Frontal cortex (tissue), 4 donors: ENCODE results near the gene RNGTT. TPM values are rescaled to one million over a fixed set of nuclear protein-coding genes. Genes with fewer than 3 reads are reported as not detected.

Experiments
- DNase-seq, 2 donors: peaks; one replicate each; pipeline ENCODE4 v3.0.0; 2012; ENCODE audit warnings: low spot score in 2 of 2
- FAIRE-seq: peaks from 2 replicates; lab custom pipeline; 2012; peaks lifted over from hg19 to GRCh38; lab: Jason Lieb, UNC
- small RNA-seq: library from RNA; depleted of rRNA; stranded (forward); fragments of <200 nt; gene quantifications from one replicate; pipeline ENCODE3, GENCODE V24; 2014
- total RNA-seq: library from RNA; depleted of rRNA; stranded (reverse); fragments of >200 nt; gene quantifications from one replicate; pipeline ENCODE4 v1.2.3, GENCODE V29; 2014
- donor health status: control.
- donor health status: control.
- donor health status: control.

Gene RNGTT
- total RNA-seq, 1 donor from 2014 or later, result 81.1 TPM

DNA sequence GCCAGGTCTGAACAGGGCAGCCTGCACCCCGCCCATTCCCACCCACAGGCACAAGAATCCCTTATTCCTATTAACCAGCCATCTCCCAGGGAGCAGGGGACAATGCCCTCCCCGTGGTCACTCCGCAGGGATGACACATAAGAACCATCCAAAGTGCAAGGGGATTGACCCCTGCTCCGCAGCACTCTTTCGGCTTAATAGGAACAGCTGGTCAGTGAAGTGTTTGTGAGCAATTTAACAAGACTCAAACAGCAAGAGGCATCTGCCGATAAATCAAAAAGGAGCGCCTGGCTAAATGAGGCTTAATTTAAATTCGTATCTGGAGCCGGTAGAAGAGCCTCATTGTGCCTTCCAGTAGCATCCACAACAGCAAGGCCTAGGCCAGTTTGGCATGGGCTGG is 389.4 kb downstream of the RNGTT start:
- DNase-seq, result no peak
- no peak for FAIRE-seq

DNA sequence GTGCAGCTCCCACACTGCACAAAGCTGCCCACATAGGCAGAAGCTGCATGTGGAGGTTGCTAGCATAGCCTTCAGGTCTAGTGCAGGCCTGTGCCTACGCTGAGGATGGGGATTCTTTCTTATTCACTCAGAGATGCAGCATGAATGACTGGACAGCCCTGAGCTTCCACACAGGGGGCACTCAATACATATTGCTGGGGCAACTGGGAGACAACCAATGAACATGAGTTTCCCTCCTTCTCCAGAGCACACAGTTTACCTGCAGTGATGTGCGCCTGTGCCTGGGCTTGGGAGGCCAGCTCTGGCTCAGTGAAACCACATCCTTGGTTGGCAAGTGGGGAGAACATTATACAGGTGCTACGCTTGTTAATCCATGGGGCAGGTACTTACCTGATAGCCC is 389.9 kb downstream of the RNGTT start:
- DNase-seq, result no peak
- FAIRE-seq, result no peak

DNA sequence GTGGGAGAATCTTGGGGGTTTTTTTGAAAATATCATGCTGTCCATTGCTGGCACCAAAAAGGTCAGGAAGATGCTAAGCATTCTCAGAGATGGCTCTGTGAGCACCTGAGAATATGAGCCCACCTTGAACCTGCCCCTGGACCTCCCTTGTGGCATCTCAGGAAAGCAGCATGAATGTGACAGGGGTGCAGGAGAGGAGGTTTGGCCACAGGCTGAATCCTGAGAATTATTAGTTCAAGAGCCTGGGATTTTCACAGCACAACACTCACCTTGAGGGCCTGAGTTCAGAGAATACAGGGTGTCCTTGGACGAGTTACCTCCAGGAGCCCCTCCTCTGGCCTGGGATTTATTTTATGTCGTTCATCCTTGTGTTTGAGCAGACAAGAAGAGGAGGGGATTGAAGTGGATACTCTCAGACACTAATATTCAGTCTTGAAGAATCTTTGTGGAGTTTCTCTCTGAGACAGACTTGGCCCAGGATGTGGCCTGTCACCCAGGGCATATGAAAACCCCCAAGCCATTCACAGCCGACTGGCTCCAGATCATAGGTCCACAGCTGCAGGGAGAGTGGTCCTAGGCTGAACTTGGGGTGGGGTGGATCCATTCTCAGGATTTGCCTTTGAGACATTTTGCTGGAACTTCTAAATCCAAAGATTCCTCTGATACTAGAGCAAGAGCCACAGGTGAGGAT is 390.8 kb downstream of the RNGTT start:
- DNase-seq, result no peak
- no peak for FAIRE-seq

DNA sequence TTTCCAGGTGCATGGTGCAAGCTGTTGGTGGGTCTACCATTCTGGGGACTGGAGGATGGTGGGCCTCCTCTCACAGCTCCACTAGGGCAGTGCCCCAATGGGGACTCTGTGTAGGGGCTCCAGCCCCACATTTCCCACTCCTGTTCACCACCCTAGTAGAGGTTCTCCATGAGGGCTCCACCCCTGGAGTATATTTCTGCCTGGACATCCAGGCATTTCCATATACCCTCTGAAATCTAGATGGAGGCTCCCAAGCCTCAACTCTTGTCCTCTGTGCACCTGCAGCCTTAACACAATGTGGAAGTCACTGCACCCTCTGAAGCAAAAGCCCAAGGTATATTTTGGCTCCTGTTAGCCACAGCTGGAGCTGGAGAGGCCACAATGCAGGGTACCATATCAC is 393.5 kb downstream of the RNGTT start:
- DNase-seq, result no peak
- FAIRE-seq, result no peak

DNA sequence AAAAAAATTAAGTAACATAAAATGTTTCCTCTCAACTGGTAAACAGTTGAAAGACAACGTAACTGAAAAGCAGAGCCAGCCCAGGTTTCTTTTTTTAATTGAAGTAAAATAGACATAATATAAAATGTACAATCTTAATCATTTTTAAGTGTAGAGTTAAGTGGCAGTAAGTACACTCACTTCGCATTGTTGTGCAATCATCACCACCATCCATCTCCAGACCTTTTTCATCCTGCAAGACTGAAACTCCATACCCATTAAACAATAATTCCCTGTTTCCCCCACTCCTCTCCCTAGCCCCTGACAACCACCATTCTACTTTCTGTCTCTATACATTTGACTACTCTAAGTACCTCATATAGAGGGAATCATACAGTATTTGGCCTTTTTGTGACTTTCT is 395.7 kb downstream of the RNGTT start:
- FAIRE-seq (no peak), DNase-seq (no peak)

DNA sequence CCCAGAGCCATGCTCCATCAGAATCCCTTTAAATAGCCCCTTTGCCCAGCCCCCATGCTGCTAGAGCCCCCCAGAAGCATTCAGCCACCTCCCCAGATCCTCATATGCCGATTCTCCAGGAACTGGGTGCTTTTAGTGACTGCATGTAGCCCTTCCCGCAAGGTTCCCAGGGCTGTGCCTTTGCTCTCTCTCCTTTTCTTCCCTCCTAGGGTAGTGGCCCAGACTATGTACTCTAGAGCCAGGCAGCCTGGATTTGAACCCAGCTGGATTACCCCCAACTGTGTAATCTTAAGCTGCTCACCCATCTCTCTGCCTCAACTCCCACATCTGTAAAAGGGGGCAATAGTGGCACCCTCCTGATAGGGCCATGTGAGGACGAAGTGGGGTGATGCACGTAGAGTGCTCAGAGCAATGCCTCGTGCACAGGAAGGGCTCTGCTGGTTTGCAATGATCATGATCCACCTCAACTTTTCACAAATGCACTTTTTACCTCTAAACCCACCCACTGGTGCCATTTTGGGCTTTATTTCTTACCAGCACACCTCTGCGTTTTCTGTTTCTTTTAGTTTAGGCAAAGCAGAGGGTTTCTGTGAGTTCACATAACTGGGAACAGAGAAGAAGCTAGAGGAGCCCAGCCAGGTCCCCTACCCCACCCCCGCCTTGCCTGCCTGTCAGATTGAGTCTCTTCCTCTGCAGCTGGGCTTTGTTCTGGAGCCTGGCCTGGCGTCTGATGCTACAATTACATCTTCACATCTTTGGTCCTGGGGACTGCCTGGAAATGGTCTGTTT is 396.5 kb downstream of the RNGTT start:
- no peak for DNase-seq
- no peak for FAIRE-seq

DNA sequence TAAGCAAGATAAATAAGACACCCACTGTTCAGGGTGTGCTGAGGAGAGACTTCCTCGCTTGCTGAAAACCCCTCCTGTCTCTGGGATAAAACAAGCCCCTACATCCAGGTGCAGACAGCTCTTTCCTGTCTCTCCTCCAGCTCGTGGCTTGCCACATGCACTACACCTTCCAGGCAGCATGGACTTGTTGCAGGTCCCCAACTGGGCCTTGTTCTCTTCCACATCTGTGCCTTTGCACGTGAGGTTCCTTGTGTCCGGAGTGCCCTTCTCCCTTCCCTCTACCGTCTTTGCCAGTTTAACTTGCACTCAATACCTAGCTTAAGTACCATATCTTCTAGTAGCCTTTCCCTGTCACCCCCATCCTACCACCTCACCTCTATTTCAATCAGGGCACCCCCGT is 397.6 kb downstream of the RNGTT start:
- FAIRE-seq (no peak), DNase-seq (no peak)

DNA sequence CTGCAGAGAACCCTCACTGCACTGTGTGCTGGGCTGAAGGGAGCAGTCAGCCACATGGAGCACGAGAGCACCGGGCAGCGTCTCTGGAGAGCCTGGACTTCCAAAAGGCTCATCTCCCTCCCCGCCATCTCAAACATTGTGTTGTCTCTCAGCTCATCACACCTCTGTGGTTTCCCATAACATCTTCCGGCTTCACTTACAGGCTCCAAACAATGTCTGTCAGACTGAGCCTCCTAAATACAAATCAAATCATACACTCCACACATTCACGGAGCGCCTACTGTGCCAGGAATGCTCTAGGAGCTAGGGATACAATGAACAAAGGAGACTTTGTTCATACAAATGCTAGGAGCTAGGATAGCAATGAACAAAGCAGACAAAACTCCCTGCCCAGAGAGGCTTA is 398.0 kb downstream of the RNGTT start:
- no peak for FAIRE-seq
- no peak for DNase-seq

DNA sequence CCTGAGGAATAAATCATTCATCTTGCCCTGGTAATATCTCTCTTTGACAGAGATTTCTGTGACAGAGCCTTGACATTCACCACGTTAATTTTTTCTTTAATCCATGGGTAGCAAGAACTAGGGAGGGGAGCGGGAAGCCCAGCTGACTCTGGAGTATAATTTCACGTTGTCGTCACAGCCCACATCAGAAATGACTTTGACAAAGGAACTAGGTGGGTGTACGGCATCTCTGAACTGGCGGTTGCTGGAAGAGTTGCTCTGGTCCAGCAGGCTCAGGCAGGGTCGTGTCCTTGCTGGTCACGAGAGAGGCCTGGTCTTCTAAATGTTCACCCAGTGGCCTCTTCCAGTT is 400.2 kb downstream of the RNGTT start:
- no peak for DNase-seq
- FAIRE-seq, result no peak

DNA sequence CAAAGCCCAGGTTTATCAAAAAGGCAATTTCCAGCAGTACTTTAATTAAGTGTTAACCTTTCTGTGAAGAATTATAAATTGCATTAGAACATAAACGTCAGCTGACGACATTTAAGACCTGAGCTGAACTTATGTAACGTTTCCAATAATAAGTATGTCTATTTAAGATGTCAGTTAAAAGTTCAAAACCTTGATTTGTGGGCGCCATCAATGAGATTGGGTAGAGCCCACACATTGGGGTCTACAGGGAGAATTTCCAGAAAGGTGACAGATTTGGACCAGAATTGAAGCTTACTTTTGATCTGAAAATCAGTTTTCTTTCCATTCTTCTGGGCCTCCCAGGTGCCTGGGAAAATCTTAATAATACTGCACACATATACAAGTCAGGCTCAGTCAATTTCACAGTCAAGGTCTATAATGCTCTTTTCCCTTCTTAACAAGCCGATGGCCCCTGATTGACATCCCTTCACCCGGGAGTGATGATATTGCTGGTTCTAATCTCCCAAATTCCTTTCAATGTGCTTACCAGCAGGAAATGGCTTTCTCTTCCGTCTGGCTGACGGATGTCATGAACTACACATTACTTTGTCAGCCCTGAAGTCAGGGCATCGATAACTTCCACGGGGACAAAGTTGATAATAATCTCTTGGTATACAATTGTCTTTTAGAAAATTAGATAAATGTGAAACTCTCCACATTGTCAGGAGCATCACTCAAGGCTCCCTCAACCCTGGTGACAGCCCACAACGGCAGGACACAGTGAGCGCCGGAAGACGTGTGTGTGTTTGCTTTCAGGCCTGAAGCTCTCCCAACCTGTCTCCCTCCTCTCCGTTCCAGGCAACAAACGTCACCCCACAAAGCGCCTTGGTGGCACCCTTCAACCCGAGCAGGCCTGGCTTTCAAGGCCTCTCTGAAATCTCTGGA is 400.8 kb downstream of the RNGTT start:
- no peak for FAIRE-seq
- no peak for DNase-seq

DNA sequence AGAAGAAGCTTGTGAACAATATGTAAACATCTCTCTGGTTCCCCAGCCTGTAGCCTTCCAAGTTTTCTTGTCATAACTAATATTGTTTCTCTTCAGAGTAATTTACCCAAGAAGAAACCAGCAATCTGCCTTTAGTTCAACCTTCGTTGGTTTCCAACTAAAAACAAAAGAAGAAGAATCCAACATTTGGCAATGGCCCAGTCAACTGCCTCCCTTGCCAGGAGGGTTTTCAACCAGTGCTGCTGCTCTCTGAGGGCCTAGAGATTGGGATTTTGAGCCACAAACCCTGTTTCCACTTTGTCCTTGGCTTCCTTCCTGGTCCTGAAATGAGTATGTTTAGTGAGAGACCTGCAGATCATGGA is 401.5 kb downstream of the RNGTT start:
- DNase-seq (no peak), FAIRE-seq (no peak)

DNA sequence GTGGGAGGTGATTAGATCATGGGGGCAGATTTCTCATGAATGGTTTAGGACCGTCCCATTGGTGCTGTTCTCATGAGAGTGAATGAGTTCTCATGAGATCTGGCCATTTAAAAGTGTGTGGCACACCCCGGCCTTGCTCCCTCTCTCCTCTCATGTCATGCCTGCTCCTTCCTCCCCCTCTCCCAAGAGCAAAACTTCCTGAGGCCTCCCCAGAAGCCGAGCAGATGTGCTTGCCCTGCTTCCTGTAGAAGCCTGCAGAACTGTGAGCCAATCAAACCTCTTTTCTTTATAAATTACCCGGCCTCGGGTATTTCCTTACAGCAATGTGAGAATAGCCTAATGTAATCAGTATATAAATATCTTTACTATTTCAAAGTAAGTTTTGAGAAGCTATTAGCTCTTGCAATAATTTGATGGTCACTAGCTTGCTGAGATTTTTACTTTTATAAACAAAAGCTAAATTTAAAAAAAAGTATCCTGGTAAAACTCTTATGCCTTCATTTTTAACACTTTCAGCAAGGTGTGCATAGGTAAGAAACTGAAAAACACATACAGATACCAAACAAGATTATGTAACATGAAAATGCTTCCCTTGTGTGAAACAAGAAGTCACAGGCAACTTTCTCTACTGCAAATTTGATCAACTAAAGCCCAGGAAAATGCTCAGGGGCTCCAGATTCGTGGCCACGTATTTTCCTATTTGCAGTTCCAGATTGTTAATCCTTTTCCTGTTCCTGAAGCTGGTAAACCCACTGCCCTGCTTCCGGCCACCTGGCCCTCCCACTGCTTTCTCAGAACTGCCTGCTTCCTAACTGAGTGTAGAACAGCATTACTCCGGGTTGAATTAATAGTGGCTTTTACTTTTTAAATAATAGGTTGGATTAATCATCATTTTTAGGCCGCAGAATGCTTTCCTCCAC is 402.1 kb downstream of the RNGTT start:
- FAIRE-seq, result no peak
- DNase-seq, result no peak

Small RNA genes within 50 kb of the gene (small RNA-seq; reads per million reads assigned to genes)
- gene AL079342.1, result not detected
- gene RF00045, result not detected

Other genes with a start within 250 kb of the RNGTT start
- gene PNRC1, start 117.1 kb upstream of the RNGTT start, total RNA-seq, result 72.6 TPM
- 36.7 TPM for gene SRSF12, start 154.5 kb upstream of the RNGTT start, total RNA-seq
- gene PM20D2, start 182.4 kb upstream of the RNGTT start, total RNA-seq, result 19.6 TPM